ENCODE data around the gene HS2ST1.
"Not testable (repeated sequence)": the region's sequence is repeated elsewhere in the genome, so short reads cannot be mapped to it uniquely, and the experiment has no call there.

Gene HS2ST1

DNA sequence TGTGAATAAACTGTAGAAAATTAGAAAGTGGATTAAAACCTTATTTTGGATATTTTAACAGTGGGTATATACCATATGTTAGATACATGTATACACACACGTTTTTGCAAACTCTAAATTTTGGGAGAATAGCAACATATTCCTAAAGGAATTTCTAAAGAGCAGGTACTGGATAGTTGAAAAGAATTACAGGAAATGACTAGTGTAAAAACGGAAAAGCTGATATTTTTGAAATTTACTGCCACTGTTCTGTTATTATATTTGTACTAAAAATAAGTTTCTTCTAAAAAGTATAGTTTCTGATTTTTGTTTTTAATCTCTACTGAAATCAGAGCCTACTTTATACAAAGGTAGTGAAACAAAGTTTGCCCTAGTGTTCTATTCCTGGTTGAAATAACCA lies 114.1 kb downstream of the HS2ST1 start:
- DNase-seq = no peak

DNA sequence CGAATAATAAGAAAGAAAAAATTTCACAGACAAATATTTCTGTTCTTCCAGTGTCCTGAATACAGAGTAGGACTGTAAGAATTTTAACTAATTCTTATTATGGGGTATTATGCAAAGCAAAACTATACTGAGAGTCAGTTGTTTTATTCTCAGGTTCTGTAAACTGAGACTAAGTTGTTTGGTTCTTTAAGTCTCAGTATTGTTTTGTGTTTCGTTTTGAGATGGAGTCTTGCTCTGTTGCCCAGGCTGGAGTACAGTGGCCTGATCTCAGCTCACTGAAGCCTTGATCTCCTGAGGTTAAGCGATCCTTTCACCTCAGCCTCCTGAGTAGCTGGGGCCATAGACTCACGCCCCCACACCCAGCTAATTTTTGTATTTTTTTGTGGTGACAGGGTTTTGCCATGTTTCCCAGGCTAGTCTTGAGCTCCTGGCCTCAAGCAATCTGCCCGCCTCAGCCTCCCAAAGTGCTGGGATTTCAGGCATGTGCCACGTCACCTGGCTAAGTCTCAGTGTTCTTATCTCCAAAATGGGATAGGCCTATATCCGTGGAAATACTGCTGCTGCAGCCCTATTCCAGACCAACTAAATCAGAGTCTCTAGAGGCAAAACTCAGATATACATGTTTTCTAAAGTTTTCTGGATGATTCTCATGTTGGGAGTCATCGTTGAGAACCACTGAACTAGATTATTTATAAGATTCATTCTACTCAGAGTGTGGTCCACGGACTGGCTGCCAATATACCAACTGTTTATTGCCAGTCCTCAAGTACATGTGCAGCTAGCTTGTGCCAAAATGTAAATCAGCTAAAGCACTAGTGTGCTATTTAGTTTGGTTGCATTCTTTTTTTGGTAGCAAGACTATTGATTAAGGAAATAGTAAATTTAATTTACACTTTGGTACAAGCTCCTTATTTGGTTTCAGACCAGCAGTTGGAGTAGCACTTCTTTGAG lies 116.6 kb downstream of the HS2ST1 start:
- DNase-seq = no peak

- no peak for DNase-seq
Measured at GRCh38 chr1:87034351-87034750, 119.9 kb downstream of the HS2ST1 start.

DNA sequence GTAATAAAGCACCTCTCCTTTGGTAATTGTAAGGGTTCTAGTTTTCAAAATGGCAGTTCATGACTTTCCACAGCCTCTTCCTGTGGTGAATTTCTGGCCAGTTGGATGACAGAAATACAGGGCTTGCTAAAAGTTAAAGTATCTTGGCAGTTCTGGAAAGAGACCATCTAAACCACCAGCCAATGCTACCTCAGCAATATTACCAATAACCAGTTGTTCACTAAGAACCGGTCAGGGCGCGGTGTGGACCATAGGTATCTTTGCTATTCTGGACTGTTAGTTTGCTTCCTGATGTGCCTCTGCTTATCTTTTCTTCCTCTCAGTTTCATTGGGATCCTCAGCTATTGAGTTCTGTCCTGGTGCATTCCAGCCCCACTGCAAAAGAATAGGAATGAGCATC lies 124.7 kb downstream of the HS2ST1 start:
- DNase-seq = no peak

DNA sequence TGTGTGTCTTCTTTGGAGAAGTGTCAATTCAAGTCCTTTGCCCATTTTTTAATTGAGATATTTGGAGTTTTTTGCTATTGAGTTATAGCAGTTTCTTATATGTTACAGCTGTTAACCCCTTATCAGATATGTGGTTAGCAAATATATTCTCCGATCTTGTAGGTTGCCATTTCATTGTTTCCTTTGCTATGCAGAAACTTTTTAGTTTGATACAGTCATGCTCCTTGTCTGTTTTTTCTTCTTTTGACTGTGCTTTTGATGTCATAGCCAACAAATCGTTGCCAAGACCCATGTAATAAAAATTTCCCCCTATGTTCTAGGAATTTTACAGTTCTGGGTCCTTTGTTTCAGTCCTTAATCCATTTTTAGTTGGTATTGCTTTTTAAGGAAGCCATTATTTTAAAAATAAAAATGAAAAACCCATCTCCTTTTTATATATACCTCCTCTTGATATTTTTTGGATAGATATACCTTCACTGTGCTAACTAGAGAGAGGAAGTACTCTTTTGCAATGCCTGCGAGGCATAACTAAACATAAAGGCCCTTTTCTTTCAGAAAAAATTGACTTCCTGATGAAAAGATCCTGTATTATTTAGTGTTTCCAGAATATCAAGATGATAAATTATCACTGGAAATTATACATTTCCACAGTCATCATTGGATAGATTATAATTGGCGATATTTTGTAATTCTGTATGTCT lies 127.8 kb downstream of the HS2ST1 start:
- no peak for DNase-seq

DNA sequence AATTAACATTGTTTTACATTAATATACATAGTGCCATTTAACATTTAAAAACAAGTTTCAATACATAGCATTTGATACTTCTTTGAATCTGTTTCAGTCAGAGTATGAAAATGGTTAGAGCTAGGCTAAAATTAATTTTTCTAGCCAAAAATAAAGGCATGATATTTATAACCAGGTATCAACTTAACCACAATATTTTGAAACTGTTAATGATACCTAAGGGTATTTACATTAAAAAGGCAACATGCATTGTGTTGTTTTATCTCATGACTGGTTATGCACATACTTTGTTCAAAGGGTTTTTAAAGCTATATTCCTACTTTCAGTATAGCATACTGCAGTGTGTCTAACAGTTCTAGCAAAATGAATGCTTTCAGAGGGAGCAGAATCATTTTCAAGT lies 130.0 kb downstream of the HS2ST1 start:
- DNase-seq = no peak

DNA sequence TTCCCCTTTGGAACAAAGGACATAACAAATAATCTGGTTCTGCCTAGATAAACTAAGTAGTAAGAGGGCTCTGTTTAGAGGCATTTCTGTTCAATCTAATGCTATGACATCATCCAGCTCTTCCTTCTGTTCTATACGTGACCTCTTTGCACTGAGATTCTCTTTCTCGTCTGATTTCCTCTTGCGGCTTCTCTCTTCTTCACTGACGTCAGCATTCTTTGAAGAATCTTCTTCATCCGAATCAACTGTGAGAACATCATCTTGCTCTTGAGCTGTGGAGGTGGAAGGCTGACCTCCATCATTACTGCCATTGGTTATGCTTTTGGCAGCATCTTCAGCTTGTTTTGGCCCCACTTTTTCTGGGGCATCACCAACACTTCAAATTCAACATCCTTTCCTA lies 130.4 kb downstream of the HS2ST1 start:
- DNase-seq = no peak

DNA sequence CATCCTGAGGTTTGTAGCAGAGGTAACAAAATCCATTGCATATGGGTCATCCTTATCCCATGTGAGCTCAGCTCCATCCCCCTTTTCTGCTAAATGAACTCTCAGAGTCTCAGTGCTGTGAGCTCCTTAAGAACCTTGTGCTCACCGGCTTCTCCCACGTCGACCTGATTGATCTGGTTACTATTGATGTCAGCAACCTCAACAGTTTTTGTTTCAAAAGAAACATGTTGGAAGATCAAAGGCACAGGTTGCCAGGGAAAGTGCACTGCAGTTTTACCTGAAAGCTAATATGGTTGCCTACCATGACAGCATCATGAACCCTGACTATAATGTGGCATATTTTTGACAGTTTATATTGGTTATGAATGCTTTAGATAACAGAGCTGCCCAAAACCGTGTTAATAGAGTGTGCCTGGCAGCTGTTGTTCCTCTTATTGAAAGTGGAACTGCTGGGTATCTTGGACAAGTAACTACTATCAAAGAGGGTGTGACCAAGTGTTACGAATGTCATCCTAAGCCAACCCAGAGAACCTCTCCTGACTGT lies 131.4 kb downstream of the HS2ST1 start:
- no peak for DNase-seq

DNA sequence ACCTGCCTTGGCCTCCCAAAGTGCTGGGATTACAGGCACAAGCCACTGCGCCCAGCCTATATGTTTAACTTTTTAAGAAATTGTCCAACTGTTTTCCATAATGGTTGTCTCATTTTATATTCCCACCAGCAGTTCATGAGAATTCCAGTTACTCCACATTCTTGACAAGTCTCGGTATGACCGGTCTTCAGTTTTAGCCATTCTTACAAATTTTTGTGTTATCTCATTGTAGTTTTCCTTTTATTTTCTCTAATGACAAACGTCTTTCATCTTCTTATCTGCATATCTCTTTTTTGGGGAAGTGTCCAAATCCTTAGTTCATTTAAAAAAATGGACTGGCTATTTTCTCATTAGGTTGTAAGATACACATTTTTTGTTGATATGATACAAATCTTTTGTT lies 132.5 kb downstream of the HS2ST1 start:
- no peak for DNase-seq

DNA sequence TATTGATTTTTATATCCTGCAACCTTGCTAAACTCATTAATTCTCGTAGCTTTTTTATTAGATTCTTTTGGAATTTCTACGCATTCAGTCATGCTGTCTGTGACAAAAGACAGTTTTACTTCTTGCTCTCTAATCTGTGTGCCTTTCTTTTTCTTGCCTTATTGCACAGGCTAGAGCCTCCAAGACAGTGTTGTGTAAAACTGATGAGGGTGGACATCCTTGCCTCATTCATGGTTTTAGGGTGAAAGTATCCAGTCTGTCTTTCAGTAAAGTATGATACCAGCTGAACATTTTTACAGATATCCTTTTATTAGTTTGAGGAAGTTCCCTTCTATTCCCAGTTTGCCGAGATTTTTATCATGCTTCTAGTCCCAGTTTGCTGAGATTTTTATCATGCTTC lies 133.8 kb downstream of the HS2ST1 start:
- no peak for DNase-seq

DNA sequence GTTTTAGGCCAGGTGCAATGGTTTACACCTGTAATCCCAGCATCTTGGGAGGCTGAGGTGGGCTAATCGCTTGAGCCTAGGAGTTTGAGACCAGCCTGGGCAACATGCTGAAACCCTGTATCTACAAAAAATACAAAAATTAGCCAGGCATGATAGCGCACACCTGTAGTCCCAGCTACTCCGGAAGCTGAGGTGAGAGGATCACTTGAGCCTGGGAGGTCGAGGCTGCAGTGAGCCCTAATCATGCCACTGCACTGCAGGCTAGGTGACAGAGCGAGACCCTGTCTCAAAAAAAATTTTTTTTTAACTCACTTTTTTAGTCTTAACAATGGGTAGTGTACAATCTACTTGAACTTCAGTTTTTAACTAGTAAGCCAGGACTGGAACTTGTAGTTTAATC lies 137.5 kb downstream of the HS2ST1 start:
- no peak for DNase-seq

- no peak for DNase-seq
Measured at GRCh38 chr1:87052400-87052799, 138.0 kb downstream of the HS2ST1 start.

- no peak for DNase-seq
Measured at GRCh38 chr1:87052961-87053360, 138.5 kb downstream of the HS2ST1 start.

- no peak for DNase-seq
Measured at GRCh38 chr1:87053446-87053845, 139.0 kb downstream of the HS2ST1 start.

- DNase-seq = no peak
Measured at GRCh38 chr1:87056974-87057373, 142.5 kb downstream of the HS2ST1 start.

- DNase-seq = no peak
Measured at GRCh38 chr1:87058343-87058649, 143.9 kb downstream of the HS2ST1 start.

- DNase-seq = no peak
Measured at GRCh38 chr1:87061742-87062156, 147.3 kb downstream of the HS2ST1 start.

- DNase-seq = no peak
Measured at GRCh38 chr1:87062687-87063086, 148.3 kb downstream of the HS2ST1 start.

GRCh38 chr1:87064309-87064708 lies 149.9 kb downstream of the HS2ST1 start:
- DNase-seq = no peak

DNA sequence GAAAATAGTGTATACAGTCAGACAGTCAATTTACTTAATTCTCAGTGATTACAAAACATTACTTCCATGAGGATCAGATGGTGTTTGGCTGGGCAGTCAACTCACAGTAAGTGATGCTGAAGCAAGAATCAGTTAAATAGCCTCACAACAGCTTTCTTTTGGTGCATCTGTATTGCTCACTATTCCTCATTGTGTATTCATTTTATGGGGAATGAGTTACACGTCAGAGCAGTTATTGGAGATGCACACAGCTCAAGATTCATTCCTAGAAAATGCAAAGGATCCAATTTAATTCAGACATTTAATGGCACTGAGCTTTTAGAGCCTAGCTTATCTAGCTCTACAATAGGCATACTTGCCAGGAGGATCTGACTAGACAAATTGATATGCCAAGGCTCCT lies 150.6 kb downstream of the HS2ST1 start:
- DNase-seq = no peak

DNA sequence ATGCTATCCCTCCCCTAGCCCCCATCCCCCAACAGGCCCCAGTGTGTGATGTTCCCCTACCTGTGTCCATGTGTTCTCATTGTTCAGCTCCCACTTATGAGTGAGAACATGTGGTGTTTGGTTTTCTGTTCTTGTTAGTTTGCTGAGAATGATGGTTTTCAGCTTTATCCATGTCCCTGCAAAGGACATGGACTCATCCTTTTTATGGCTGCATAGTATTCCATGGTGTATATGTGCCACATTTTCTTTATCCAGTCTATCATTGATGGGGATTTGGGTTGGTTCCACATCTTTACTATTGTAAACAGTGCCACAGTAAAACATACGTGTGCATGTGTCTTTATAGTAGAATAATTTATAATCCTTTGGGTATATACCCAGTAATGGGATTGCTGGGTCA lies 152.3 kb downstream of the HS2ST1 start:
- not testable (repeated sequence) for DNase-seq

- no peak for DNase-seq
Measured at GRCh38 chr1:87072411-87072810, 158.0 kb downstream of the HS2ST1 start.

GRCh38 chr1:87072904-87073303 lies 158.5 kb downstream of the HS2ST1 start:
- DNase-seq = no peak

Data from NCI-H69 (cell line).